Measurements from ENCODE around the gene HDAC4.

GRCh38 chr2:239421851-239422250, 21.0 kb upstream of the HDAC4 start:
- TF ChIP-seq CTCF (IDR thresholded peaks at IDR 0.05; ENCODE audit: low read depth, low read length, missing input control) = no peak
- TF ChIP-seq YY1 (IDR thresholded peaks at IDR 0.05) = no peak
- no peak for TF ChIP-seq EGR1 (IDR thresholded peaks at IDR 0.05; ENCODE audit: low read depth in 2 of 2)
